Measurements from ENCODE around the gene CBR3. TPM values are rescaled to one million over a fixed set of nuclear protein-coding genes. Genes with fewer than 3 reads are reported as not detected.

CBR3 gene
- total and polyA plus RNA-seq, 2 of the 13 experiments (the other 11 are each of a cell fraction or from before 2014, with no cell fraction given), result not detected

GRCh38 chr21:36156815-36157670, 22.2 kb downstream of the CBR3 start, which contains the start of gene DOP1B (continued):
- TF ChIP-seq ZNF468 (CRISPR knock-in tag; IDR thresholded peaks at IDR 0.05) (no peak), MXD3 (CRISPR knock-in tag; IDR thresholded peaks at IDR 0.05) (no peak), AHR (CRISPR knock-in tag; IDR thresholded peaks at IDR 0.05) (no peak), PCBP2 (optimal IDR thresholded peaks at IDR 0.05; ENCODE audit: low read depth, low read length, poor library complexity, severe bottlenecking) (no peak), FOSL1 (CRISPR knock-in tag; IDR thresholded peaks at IDR 0.05; ENCODE audit: borderline replicate concordance) (no peak), ATF6 (CRISPR knock-in tag; conservative IDR thresholded peaks at IDR 0.05) (no peak), ZBTB44 (CRISPR knock-in tag; IDR thresholded peaks at IDR 0.05) (no peak), TBX3 (IDR thresholded peaks at IDR 0.05; ENCODE audit: borderline replicate concordance) (no peak), ZNF558 (CRISPR knock-in tag; IDR thresholded peaks at IDR 0.05; ENCODE audit: borderline replicate concordance) (0 out of 2 replicates have a peak, but pooled peaks have one; percentile 21), SNAI1 (CRISPR knock-in tag; IDR thresholded peaks at IDR 0.05; ENCODE audit: borderline replicate concordance) (no peak), ZNF777 (CRISPR knock-in tag; IDR thresholded peaks at IDR 0.05) (peak; percentile 76; the same call in 1 of the 2 replicates), ARNT (IDR thresholded peaks at IDR 0.05) (no peak), LBX2 (CRISPR knock-in tag; IDR thresholded peaks at IDR 0.05; ENCODE audit: borderline replicate concordance) (0 out of 2 replicates have a peak, but pooled peaks have one; percentile 6), SRF (IDR thresholded peaks at IDR 0.05; ENCODE audit: low read depth, low read length) (no peak), YEATS4 (CRISPR knock-in tag; IDR thresholded peaks at IDR 0.05; ENCODE audit: borderline replicate concordance) (no peak; the same call in none of the 2 replicates), IRF1 (CRISPR knock-in tag; IDR thresholded peaks at IDR 0.05; ENCODE audit: low read depth) (no peak), ZNF234 (CRISPR knock-in tag; conservative IDR thresholded peaks at IDR 0.05) (no peak), ZNF180 (CRISPR knock-in tag; IDR thresholded peaks at IDR 0.05; ENCODE audit: borderline replicate concordance, low read depth) (no peak), HCFC1 (IDR thresholded peaks at IDR 0.05; ENCODE audit: low read depth, low read length) (no peak), ATF4 (CRISPR knock-in tag; IDR thresholded peaks at IDR 0.05) (peak in 1 of 2 experiments; percentile 30; a peak in 1 of 4 replicates), ZNF224 (CRISPR knock-in tag; IDR thresholded peaks at IDR 0.05) (no peak), GATAD1 (CRISPR knock-in tag; IDR thresholded peaks at IDR 0.05) (no peak), ZNF121 (CRISPR knock-in tag; IDR thresholded peaks at IDR 0.05) (no peak), ZNF263 (CRISPR knock-in tag; IDR thresholded peaks at IDR 0.05) (no peak)
